ENCODE data around the gene RTEL1.
"Not testable (repeated sequence)": the region's sequence is repeated elsewhere in the genome, so short reads cannot be mapped to it uniquely, and the experiment has no call there.

Gene RTEL1

GRCh38 chr20:63657937-63658748 is at the start of gene RTEL1:
Gene RTEL1, plus strand, starts transcription at chr20:63658312. Its CDS starts 1,091 bp downstream, at chr20:63659403.
- DNase-seq (ENCODE audit: low spot score) (peak; percentile 78), FAIRE-seq (peak; percentile 22)

- DNase-seq (ENCODE audit: low spot score) (no peak), FAIRE-seq (no peak)
Measured at GRCh38 chr20:63610581-63611435, 47.3 kb upstream of the RTEL1 start.

GRCh38 chr20:63611646-63612045 is 46.5 kb upstream of the RTEL1 start:
- FAIRE-seq = no peak
- DNase-seq (ENCODE audit: low spot score) = no peak

- DNase-seq (ENCODE audit: low spot score) (no peak), FAIRE-seq (no peak)
Measured at GRCh38 chr20:63612276-63612931, 45.7 kb upstream of the RTEL1 start.

GRCh38 chr20:63613863-63614594 is 44.1 kb upstream of the RTEL1 start:
- FAIRE-seq = not testable (repeated sequence)

GRCh38 chr20:63617092-63617875 is 40.8 kb upstream of the RTEL1 start:
- no peak for FAIRE-seq

More at GRCh38 chr20:63613863-63614594, 44.1 kb upstream of the RTEL1 start:
- not testable (repeated sequence) for DNase-seq (ENCODE audit: low spot score)

GRCh38 chr20:63617876-63618265 is 40.2 kb upstream of the RTEL1 start:
- no peak for DNase-seq (ENCODE audit: low spot score)
- no peak for FAIRE-seq

More at GRCh38 chr20:63617092-63617875, 40.8 kb upstream of the RTEL1 start:
- DNase-seq (ENCODE audit: low spot score) = no peak

- DNase-seq (ENCODE audit: low spot score) = no peak
- no peak for FAIRE-seq
Measured at GRCh38 chr20:63618291-63618980, 39.7 kb upstream of the RTEL1 start.

GRCh38 chr20:63619086-63619485 is 39.0 kb upstream of the RTEL1 start:
- FAIRE-seq (no peak), DNase-seq (ENCODE audit: low spot score) (no peak)

- DNase-seq (ENCODE audit: low spot score) (no peak), FAIRE-seq (no peak)
Measured at GRCh38 chr20:63619505-63619904, 38.6 kb upstream of the RTEL1 start.

- FAIRE-seq (no peak), DNase-seq (ENCODE audit: low spot score) (no peak)
Measured at GRCh38 chr20:63620991-63621390, 37.1 kb upstream of the RTEL1 start.

GRCh38 chr20:63622096-63622495 is 36.0 kb upstream of the RTEL1 start:
- DNase-seq (ENCODE audit: low spot score) (no peak), FAIRE-seq (no peak)

GRCh38 chr20:63622732-63623131 is 35.4 kb upstream of the RTEL1 start:
- FAIRE-seq (no peak), DNase-seq (ENCODE audit: low spot score) (no peak)

GRCh38 chr20:63624486-63624885 is 33.6 kb upstream of the RTEL1 start:
- DNase-seq (ENCODE audit: low spot score) (no peak), FAIRE-seq (no peak)

GRCh38 chr20:63625771-63626423 is 32.2 kb upstream of the RTEL1 start:
- no peak for FAIRE-seq

GRCh38 chr20:63626424-63627128 is 31.5 kb upstream of the RTEL1 start, which contains the start of gene GMEB2:
Gene GMEB2, minus strand, starts transcription at chr20:63627101. Its CDS starts 7,704 bp downstream, at chr20:63619397.
- DNase-seq (ENCODE audit: low spot score) (peak; percentile 65), FAIRE-seq (no peak)

More at GRCh38 chr20:63625771-63626423, 32.2 kb upstream of the RTEL1 start:
- DNase-seq (ENCODE audit: low spot score) = peak; percentile 28

GRCh38 chr20:63627129-63627750 is 30.9 kb upstream of the RTEL1 start:
- DNase-seq (ENCODE audit: low spot score) = peak; percentile 88
- FAIRE-seq = no peak

- FAIRE-seq = no peak
- DNase-seq (ENCODE audit: low spot score) = no peak
Measured at GRCh38 chr20:63627751-63628245, 30.3 kb upstream of the RTEL1 start.
